Neutrophil (primary cell): ENCODE measurements around the gene ATP6V1C2.
"Not testable (repeated sequence)": the region's sequence is repeated elsewhere in the genome, so short reads cannot be mapped to it uniquely, and the experiment has no call there.

Source experiments
- H3K27ac ChIP-seq: fragments of 200-600 bp; sonication (generic); 2 replicates; pipeline ENCODE4 v1.5.1; 2016; ENCODE audit warnings: mild to moderate bottlenecking, moderate library complexity
- H3K27me3 ChIP-seq: fragments of 200-600 bp; sonication (generic); 2 replicates; pipeline ENCODE4 v1.6.0; 2016; ENCODE audit warnings: mild to moderate bottlenecking
- H3K36me3 ChIP-seq: fragments of 200-600 bp; sonication (generic); 2 replicates; pipeline ENCODE4 v1.5.1; 2017
- H3K4me1 ChIP-seq, 2 experiments: fragments of 200-600 bp in 1 of 2; sonication (generic) in 1 of 2; 1 replicate in 1 of 2; 2 replicates in 1 of 2; pipeline versions ENCODE4 v1.5.1 to v1.6.1; 2013 to 2016; ENCODE audit warnings: low read depth in 1 of 2, low read length in 1 of 2, mild to moderate bottlenecking in 1 of 2, moderate library complexity in 1 of 2; ENCODE audit not compliant: control insufficient read depth in 1 of 2, insufficient read depth in 1 of 2
- H3K4me3 ChIP-seq, 2 experiments: fragments of 200-600 bp in 1 of 2; sonication (generic) in 1 of 2; 1 replicate in 1 of 2; 2 replicates in 1 of 2; pipeline ENCODE4 v1.5.1; 2013 to 2016; ENCODE audit warnings: low read depth in 1 of 2, low read length in 1 of 2, mild to moderate bottlenecking in 1 of 2, moderate library complexity in 1 of 2
- H3K9me3 ChIP-seq: fragments of 200-600 bp; sonication (generic); 2 replicates; pipeline ENCODE4 v1.5.1; 2016
- TF ChIP-seq, protein P1 (sequence below): fragments of 200-600 bp; sonication (generic); IDR thresholded peaks from 2 replicates; pipeline ENCODE4 v1.5.1; 2016; ENCODE audit warnings: antibody characterized with exemption

Gene ATP6V1C2

DNA sequence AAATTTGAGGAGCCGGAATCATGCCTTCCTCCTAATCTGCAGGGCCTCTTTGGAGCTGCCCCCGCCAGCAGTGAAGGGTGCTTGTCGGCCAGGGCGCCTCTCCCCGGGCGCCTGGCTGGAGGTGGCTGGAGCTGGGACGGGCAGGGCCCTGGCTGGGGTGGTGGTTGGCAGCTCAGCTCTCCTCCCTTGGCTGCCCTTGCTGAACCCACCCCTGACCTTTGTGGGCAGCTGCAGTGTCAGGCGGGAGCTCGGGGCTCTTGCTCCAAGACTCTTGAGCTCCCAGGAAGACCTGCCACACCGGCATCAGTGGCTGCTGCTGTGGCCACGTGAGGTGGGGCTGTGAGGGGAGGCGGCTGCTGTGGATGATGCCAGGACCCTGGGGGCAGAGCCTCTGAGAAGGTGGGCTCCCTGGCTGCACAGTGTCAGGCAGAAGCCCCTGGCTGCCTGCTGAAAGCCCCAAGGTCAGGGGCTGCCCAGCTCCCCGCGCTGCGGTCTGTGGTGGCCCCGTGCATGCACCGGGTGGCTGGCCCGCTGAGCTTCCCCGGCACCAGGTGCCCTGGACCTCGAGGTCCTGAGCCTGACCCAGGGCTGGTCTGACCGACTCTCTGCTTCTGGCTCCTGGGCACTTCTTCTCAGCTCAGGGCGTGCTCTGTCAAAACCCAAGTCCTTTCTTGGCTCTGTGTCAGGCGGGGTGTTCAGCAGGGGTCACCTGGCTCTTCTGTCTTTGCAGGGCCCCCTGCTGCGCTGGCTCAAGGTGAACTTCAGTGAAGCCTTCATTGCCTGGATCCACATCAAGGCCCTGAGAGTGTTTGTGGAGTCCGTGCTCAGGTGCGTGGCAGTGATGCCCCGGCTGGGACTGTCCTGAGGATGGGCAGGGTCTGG is 56.7 kb downstream of the ATP6V1C2 start:
- Histone ChIP-seq H3K27me3 (no peaks in the 10 kb centered on the region), H3K4me3 (no peak overlapping the region), H3K27ac (no peak overlapping the region), H3K4me1 (no peaks in the 10 kb centered on the region), H3K9me3 (no peaks in the 10 kb centered on the region), H3K36me3 (peaks cover 40% of the 10 kb centered on the region)
- TF ChIP-seq, protein P1, sequence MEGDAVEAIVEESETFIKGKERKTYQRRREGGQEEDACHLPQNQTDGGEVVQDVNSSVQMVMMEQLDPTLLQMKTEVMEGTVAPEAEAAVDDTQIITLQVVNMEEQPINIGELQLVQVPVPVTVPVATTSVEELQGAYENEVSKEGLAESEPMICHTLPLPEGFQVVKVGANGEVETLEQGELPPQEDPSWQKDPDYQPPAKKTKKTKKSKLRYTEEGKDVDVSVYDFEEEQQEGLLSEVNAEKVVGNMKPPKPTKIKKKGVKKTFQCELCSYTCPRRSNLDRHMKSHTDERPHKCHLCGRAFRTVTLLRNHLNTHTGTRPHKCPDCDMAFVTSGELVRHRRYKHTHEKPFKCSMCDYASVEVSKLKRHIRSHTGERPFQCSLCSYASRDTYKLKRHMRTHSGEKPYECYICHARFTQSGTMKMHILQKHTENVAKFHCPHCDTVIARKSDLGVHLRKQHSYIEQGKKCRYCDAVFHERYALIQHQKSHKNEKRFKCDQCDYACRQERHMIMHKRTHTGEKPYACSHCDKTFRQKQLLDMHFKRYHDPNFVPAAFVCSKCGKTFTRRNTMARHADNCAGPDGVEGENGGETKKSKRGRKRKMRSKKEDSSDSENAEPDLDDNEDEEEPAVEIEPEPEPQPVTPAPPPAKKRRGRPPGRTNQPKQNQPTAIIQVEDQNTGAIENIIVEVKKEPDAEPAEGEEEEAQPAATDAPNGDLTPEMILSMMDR: no peak

DNA sequence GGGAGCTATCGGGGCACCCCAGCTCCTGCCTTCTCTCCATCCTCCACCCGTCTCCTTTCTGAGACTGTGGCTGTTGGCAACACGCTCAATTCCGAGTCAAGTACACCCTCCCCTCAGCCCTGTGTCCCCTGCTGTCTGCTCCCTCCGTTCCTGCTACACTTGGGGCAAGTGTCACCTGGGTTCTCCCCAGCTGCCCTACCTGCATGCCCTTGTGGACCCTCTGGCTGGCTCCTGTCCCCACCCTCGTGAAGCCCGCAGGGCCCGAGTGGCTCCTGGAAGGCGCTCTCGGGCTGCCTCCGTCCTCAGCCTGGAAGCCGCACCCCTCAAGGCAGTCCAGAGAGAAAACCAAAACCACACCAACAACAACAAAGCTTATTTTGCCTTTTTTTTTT is 57.3 kb downstream of the ATP6V1C2 start:
- TF ChIP-seq, protein P1: no peak
- H3K4me3 ChIP-seq: no peak overlapping the region
- H3K4me1 ChIP-seq: no peaks in the 10 kb centered on the region
- no peaks in the 10 kb centered on the region for H3K27me3 ChIP-seq
- no peaks in the 10 kb centered on the region for H3K9me3 ChIP-seq
- no peak overlapping the region for H3K27ac ChIP-seq
- peaks cover 46% of the 10 kb centered on the region for H3K36me3 ChIP-seq

DNA sequence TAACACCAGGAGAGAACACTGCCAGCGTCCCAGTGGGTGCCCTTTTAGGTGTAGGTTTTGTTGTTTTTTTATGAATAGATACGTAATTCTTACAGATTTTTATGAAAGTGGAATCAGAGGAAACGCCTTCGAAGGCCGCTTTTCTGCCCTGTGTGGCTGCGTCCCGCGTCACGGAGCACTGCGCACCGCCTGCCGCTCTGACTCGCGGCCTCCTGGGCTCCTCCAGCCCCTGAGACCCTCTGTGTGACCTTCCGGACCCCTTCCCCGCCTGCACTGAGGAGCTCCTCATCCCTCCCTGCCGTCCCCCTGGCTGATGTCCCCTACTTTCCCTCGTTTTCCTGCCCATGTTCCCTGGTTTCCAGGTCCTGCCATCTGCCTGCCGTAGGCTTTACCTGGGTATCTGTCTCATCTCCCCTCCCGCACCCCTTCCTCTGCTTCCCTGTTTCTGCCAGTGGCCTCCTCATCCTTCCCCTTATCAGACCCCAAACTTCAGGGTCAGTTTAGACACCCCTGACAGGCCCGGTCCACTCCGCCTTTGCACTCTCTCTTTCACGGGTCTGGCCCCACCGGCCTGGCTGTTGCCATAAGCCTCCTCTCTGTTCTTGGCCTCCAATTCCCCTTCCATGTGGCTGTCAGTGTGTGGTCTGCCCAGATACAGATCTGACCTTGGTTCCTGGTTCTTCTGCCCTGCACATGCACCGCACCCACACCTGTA is 58.5 kb downstream of the ATP6V1C2 start:
- no peak overlapping the region for H3K27ac ChIP-seq
- no peaks in the 10 kb centered on the region for H3K9me3 ChIP-seq
- H3K36me3 ChIP-seq: peaks cover 57% of the 10 kb centered on the region
- no peak overlapping the region for H3K4me3 ChIP-seq
- no peaks in the 10 kb centered on the region for H3K27me3 ChIP-seq
- no peaks in the 10 kb centered on the region for H3K4me1 ChIP-seq
- TF ChIP-seq, protein P1: no peak

DNA sequence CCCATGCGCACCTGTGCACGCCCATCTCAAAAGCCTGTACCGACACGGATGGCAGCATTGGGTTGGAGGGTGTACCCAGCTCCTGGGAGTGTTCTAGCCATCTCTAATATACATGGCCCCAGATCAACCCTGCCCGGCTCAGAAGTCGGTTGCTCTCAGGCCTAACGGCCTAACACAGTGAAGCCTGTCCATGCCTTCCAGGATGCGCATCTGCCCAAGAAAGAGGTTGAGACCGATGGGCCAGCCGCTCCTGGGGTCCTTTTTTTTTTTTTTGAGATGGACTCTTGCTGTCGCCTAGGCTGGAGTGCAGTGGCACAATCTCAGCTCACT is 59.0 kb downstream of the ATP6V1C2 start:
- H3K4me1 ChIP-seq: no peaks in the 10 kb centered on the region
- H3K4me3 ChIP-seq: no peak overlapping the region
- H3K27me3 ChIP-seq: no peaks in the 10 kb centered on the region
- peaks cover 62% of the 10 kb centered on the region for H3K36me3 ChIP-seq
- no peaks in the 10 kb centered on the region for H3K9me3 ChIP-seq
- TF ChIP-seq, protein P1: no peak
- no peak overlapping the region for H3K27ac ChIP-seq

DNA sequence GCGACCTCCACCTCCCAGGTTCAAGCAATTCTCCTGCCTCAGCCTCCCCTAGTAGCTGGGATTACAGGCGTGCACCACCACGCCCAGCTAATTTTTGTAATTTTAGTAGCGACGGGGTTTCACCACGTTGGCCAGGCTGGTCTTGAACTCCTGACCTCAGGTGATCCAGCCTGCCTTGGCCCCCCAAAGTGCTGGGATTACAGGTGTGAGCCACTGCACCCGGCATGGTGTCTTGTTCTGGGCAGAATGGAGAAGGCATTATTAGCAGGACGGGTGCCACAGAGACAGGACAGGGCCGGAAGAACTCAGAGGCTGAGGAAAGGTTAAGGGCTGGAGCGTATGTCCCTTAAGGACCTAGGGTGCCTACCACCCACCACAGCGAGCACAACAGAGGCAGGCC is 59.4 kb downstream of the ATP6V1C2 start:
- H3K27me3 ChIP-seq, H3K4me3 ChIP-seq, H3K4me1 ChIP-seq, H3K27ac ChIP-seq, H3K9me3 ChIP-seq: not testable (repeated sequence)
- peaks cover 66% of the 10 kb centered on the region for H3K36me3 ChIP-seq

- no peaks in the 10 kb centered on the region for H3K4me1 ChIP-seq
- no peak overlapping the region for H3K27ac ChIP-seq
- H3K36me3 ChIP-seq: peaks cover 75% of the 10 kb centered on the region
- H3K27me3 ChIP-seq: no peaks in the 10 kb centered on the region
- H3K9me3 ChIP-seq: no peaks in the 10 kb centered on the region
- no peak overlapping the region for H3K4me3 ChIP-seq
- TF ChIP-seq, protein P1: no peak
Measured at GRCh38 chr2:10781746-10782145, 60.3 kb downstream of the ATP6V1C2 start.
